BLaER1 treated with 17β-estradiol and CSF1 and Interleukin-3, amounts not matched to agents 10 nM and 100 nM (cell line): ENCODE data around the gene BABAM2.
A peak's percentile ranks its signal among the peaks of the same experiment; 100 is the strongest.

Experiments
- H3K27ac ChIP-seq, 11 experiments: shearing (Covaris generic); formaldehyde crosslinking; 2 replicates each; pipeline ENCODE4 v1.8.1; 2022
- H3K27me3 ChIP-seq, 11 experiments: shearing (Covaris generic); formaldehyde crosslinking; 2 replicates each; pipeline ENCODE4 v1.8.1; 2022
- H3K36me3 ChIP-seq, 11 experiments: shearing (Covaris generic); formaldehyde crosslinking; 2 replicates each; pipeline ENCODE4 v1.8.1; 2022
- H3K4me1 ChIP-seq, 10 experiments: shearing (Covaris generic); formaldehyde crosslinking; 2 replicates each; pipeline ENCODE4 v1.8.1; 2022
- H3K4me2 ChIP-seq, 11 experiments: shearing (Covaris generic); formaldehyde crosslinking; 2 replicates each; pipeline ENCODE4 v1.8.1; 2022
- H3K4me3 ChIP-seq, 10 experiments: shearing (Covaris generic); formaldehyde crosslinking; 2 replicates each; pipeline ENCODE4 v1.8.1; 2022
- H3K9ac ChIP-seq, 11 experiments: shearing (Covaris generic); formaldehyde crosslinking; 2 replicates each; pipeline ENCODE4 v1.8.1; 2022
- H3K9me3 ChIP-seq, 11 experiments: shearing (Covaris generic); formaldehyde crosslinking; replicated peaks in 1 of 11; 2 replicates each; pipeline ENCODE4 v1.8.1; 2022
- H4K20me1 ChIP-seq, 11 experiments: shearing (Covaris generic); formaldehyde crosslinking; 2 replicates each; pipeline ENCODE4 v1.8.1; 2022
- Cebpa-rat ChIP-seq, 11 experiments: shearing (Covaris generic); IDR thresholded peaks; 2 replicates each; pipeline ENCODE4 v1.8.1; 2022

Gene BABAM2

GRCh38 chr2:27886322-27886721 is 4.2 kb upstream of the BABAM2 start:
- Histone ChIP-seq H3K4me3 (no peak overlapping the region), H3K27me3 (no peaks in the 10 kb centered on the region), H3K9ac (no peak overlapping the region), H3K36me3 (0 out of 22 replicates have a peak, but pooled peaks cover 0 to 5% (median 0%) of the 10 kb centered on the region in 11 experiments), H3K27ac (no peak overlapping the region), H4K20me1 (no peaks in the 10 kb centered on the region), H3K4me1 (peaks cover 9 to 44% (median 25%) of the 10 kb centered on the region in 10 experiments), H3K4me2 (0 out of 22 replicates have a peak overlapping the region, but pooled peaks of 1 of the 11 experiments have one; percentile 88), H3K9me3 (peaks cover 5 to 16% (median 14%) of the 10 kb centered on the region in 11 experiments; a peak in 19 of 22 replicates)
- no peak for TF ChIP-seq Cebpa-rat (IDR thresholded peaks at IDR 0.05)

- H3K27ac ChIP-seq: no peak overlapping the region
- H3K9ac ChIP-seq: no peak overlapping the region
- no peaks in the 10 kb centered on the region for H3K27me3 ChIP-seq
- no peak for TF ChIP-seq Cebpa-rat (IDR thresholded peaks at IDR 0.05)
- peaks cover 17 to 51% (median 33%) of the 10 kb centered on the region in 10 experiments for H3K4me1 ChIP-seq
- no peaks in the 10 kb centered on the region for H4K20me1 ChIP-seq
- no peak overlapping the region for H3K4me3 ChIP-seq
- H3K9me3 ChIP-seq: peaks cover 0 to 8% (median 7%) of the 10 kb centered on the region in 11 experiments; a peak in 13 of 22 replicates
- no peaks in the 10 kb centered on the region for H3K36me3 ChIP-seq
- H3K4me2 ChIP-seq: peak overlapping the region in 3 of 11 experiments; percentile 14 to 90 (median 88); a peak in 5 of 22 replicates
Measured at GRCh38 chr2:27887111-27887510, 3.4 kb upstream of the BABAM2 start.

GRCh38 chr2:27887830-27888229 is 2.7 kb upstream of the BABAM2 start:
- TF ChIP-seq Cebpa-rat (IDR thresholded peaks at IDR 0.05): no peak
- peaks cover 24 to 59% (median 40%) of the 10 kb centered on the region in 10 experiments for H3K4me1 ChIP-seq
- no peaks in the 10 kb centered on the region for H3K27me3 ChIP-seq
- peak overlapping the region in 1 of 11 experiments; percentile 4; a peak in 1 of 22 replicates for H3K27ac ChIP-seq
- H4K20me1 ChIP-seq: no peaks in the 10 kb centered on the region
- no peak overlapping the region; a peak in 1 of 22 replicates for H3K9ac ChIP-seq
- peak overlapping the region in 1 of 10 experiments; percentile 83; a peak in 1 of 20 replicates for H3K4me3 ChIP-seq
- H3K9me3 ChIP-seq: peaks cover 0 to 1% (median 0%) of the 10 kb centered on the region in 11 experiments; a peak in 2 of 22 replicates
- H3K36me3 ChIP-seq: no peaks in the 10 kb centered on the region
- peak overlapping the region in 10 of 11 experiments; percentile 4 to 97 (median 87); a peak in 13 of 22 replicates for H3K4me2 ChIP-seq

GRCh38 chr2:27888790-27889189 is 1.7 kb upstream of the BABAM2 start:
- Histone ChIP-seq H3K36me3 (no peaks in the 10 kb centered on the region), H3K27ac (peak overlapping the region in 5 of 11 experiments; percentile 94 to 97 (median 95); a peak in 6 of 22 replicates), H3K9me3 (no peaks in the 10 kb centered on the region), H3K9ac (peak overlapping the region in 5 of 11 experiments; percentile 90 to 96 (median 93); a peak in 9 of 22 replicates), H3K4me2 (peak overlapping the region; percentile 86 to 97 (median 90); a peak in 16 of 22 replicates), H3K4me1 (peaks cover 32 to 68% (median 50%) of the 10 kb centered on the region in 10 experiments), H3K4me3 (peak overlapping the region in 6 of 10 experiments; percentile 69 to 85 (median 76); a peak in 12 of 20 replicates), H3K27me3 (no peaks in the 10 kb centered on the region), H4K20me1 (no peaks in the 10 kb centered on the region)
- no peak for TF ChIP-seq Cebpa-rat (IDR thresholded peaks at IDR 0.05)

GRCh38 chr2:27889774-27890145 is 769 bp upstream of the BABAM2 start:
- Histone ChIP-seq H4K20me1 (no peaks in the 10 kb centered on the region), H3K9me3 (no peaks in the 10 kb centered on the region), H3K4me2 (peak overlapping the region; percentile 86 to 97 (median 90)), H3K9ac (peak overlapping the region; percentile 77 to 96 (median 91)), H3K4me3 (peak overlapping the region; percentile 69 to 85 (median 76)), H3K36me3 (peaks cover 0 to 8% (median 6%) of the 10 kb centered on the region in 11 experiments; a peak in 13 of 22 replicates), H3K27ac (peak overlapping the region; percentile 87 to 97 (median 94)), H3K4me1 (peaks cover 32 to 78% (median 57%) of the 10 kb centered on the region in 10 experiments), H3K27me3 (no peaks in the 10 kb centered on the region)
- TF ChIP-seq Cebpa-rat (IDR thresholded peaks at IDR 0.05): no peak

- peak overlapping the region; percentile 74 to 97 (median 90) for H3K4me2 ChIP-seq
- peak overlapping the region; percentile 69 to 85 (median 76) for H3K4me3 ChIP-seq
- no peak for TF ChIP-seq Cebpa-rat (IDR thresholded peaks at IDR 0.05)
- H4K20me1 ChIP-seq: no peaks in the 10 kb centered on the region
- H3K27ac ChIP-seq: peak overlapping the region; percentile 87 to 97 (median 94)
- peaks cover 32 to 83% (median 57%) of the 10 kb centered on the region in 10 experiments for H3K4me1 ChIP-seq
- peaks cover 0 to 3% (median 0%) of the 10 kb centered on the region in 11 experiments; a peak in 5 of 22 replicates for H3K9me3 ChIP-seq
- H3K27me3 ChIP-seq: no peaks in the 10 kb centered on the region
- peak overlapping the region; percentile 77 to 96 (median 91) for H3K9ac ChIP-seq
- H3K36me3 ChIP-seq: peaks cover 3 to 22% (median 19%) of the 10 kb centered on the region in 11 experiments; a peak in 21 of 22 replicates
Measured at GRCh38 chr2:27890924-27891672, 569 bp downstream of the BABAM2 start.

GRCh38 chr2:27891673-27892105 is 1.2 kb downstream of the BABAM2 start:
- Histone ChIP-seq H3K9ac (peak overlapping the region in 6 of 11 experiments; percentile 49 to 94 (median 90); a peak in 8 of 22 replicates), H3K4me1 (peaks cover 36 to 88% (median 61%) of the 10 kb centered on the region in 10 experiments), H3K9me3 (peaks cover 0 to 9% (median 0%) of the 10 kb centered on the region in 11 experiments; a peak in 5 of 22 replicates), H3K27ac (peak overlapping the region; percentile 87 to 97 (median 94); a peak in 19 of 22 replicates), H3K4me2 (peak overlapping the region; percentile 74 to 97 (median 90)), H3K27me3 (no peaks in the 10 kb centered on the region), H3K36me3 (peaks cover 9 to 28% (median 25%) of the 10 kb centered on the region in 11 experiments; a peak in 21 of 22 replicates), H3K4me3 (peak overlapping the region; percentile 69 to 85 (median 76); a peak in 17 of 20 replicates), H4K20me1 (no peaks in the 10 kb centered on the region)
- no peak for TF ChIP-seq Cebpa-rat (IDR thresholded peaks at IDR 0.05)

- TF ChIP-seq Cebpa-rat (IDR thresholded peaks at IDR 0.05): no peak
- Histone ChIP-seq H3K27ac (peak overlapping the region in 3 of 11 experiments; percentile 11 to 26 (median 13); a peak in 3 of 22 replicates), H3K4me2 (peak overlapping the region; percentile 22 to 97 (median 88); a peak in 21 of 22 replicates), H3K9ac (no peak overlapping the region; a peak in 2 of 22 replicates), H3K4me3 (no peak overlapping the region), H3K27me3 (no peaks in the 10 kb centered on the region), H4K20me1 (no peaks in the 10 kb centered on the region), H3K4me1 (peaks cover 49 to 88% (median 67%) of the 10 kb centered on the region in 10 experiments), H3K9me3 (peaks cover 0 to 11% (median 0%) of the 10 kb centered on the region in 11 experiments; a peak in 5 of 22 replicates), H3K36me3 (peaks cover 13 to 35% (median 30%) of the 10 kb centered on the region in 11 experiments; a peak in 21 of 22 replicates)
Measured at GRCh38 chr2:27893006-27893405, 2.5 kb downstream of the BABAM2 start.
